HL-60 (cell line): Measurements from ENCODE around the gene CNTNAP2.

Source experiments
- DNase-seq, 2 experiments: peaks; one replicate each; pipeline ENCODE4 v3.0.0-alpha.2; 2010 to 2020; ENCODE audit warnings: low read depth in 1 of 2, low spot score in 1 of 2
- H3K27ac ChIP-seq: fragments of 250-450 bp; sonication (Bioruptor Pico); replicated peaks from 2 replicates; pipeline ENCODE4 v1.5.1; 2020; ENCODE audit warnings: mild to moderate bottlenecking, moderate library complexity
- H3K27me3 ChIP-seq: fragments of 250-450 bp; sonication (Bioruptor Pico); 2 replicates; pipeline ENCODE4 v1.5.1; 2021; ENCODE audit warnings: mild to moderate bottlenecking, moderate library complexity; ENCODE audit not compliant: insufficient read depth, poor library complexity, severe bottlenecking
- H3K4me3 ChIP-seq: replicated peaks from 2 replicates; pipeline ENCODE4 v1.5.1; 2011; ENCODE audit warnings: mild to moderate bottlenecking, control low read depth, low read length; ENCODE audit not compliant: insufficient read depth
- CTCF ChIP-seq: IDR thresholded peaks from one replicate; pipeline ENCODE4 v1.5.1; 2011; ENCODE audit warnings: low read length, control low read depth, inconsistent platforms; ENCODE audit not compliant: insufficient read depth
- GABPA ChIP-seq: IDR thresholded peaks from 2 replicates; pipeline ENCODE4 v1.6.1; 2012; ENCODE audit warnings: low read depth
- POLR2AphosphoS5 ChIP-seq: IDR thresholded peaks from 2 replicates; pipeline ENCODE4 v1.6.1; 2012; ENCODE audit warnings: low read depth
- REST ChIP-seq: IDR thresholded peaks from 2 replicates; pipeline ENCODE4 v1.6.1; 2012; ENCODE audit warnings: low read depth; ENCODE audit not compliant: insufficient replicate concordance
- SPI1 ChIP-seq: IDR thresholded peaks from 2 replicates; pipeline ENCODE4 v1.6.1; 2012; ENCODE audit warnings: low read depth, mild to moderate bottlenecking, borderline replicate concordance

Gene CNTNAP2

GRCh38 chr7:148456351-148456750 is 2339.8 kb downstream of the CNTNAP2 start:
- DNase-seq = no peak
- no peak overlapping the region for H3K27ac ChIP-seq
- no peaks in the 10 kb centered on the region for H3K27me3 ChIP-seq
- no peak overlapping the region for H3K4me3 ChIP-seq
- TF ChIP-seq POLR2AphosphoS5 (no peak), GABPA (no peak), REST (no peak), CTCF (no peak), SPI1 (no peak)

GRCh38 chr7:148457310-148457921 is 2340.8 kb downstream of the CNTNAP2 start:
- TF ChIP-seq REST = no peak
- TF ChIP-seq POLR2AphosphoS5 = no peak
- TF ChIP-seq CTCF = no peak
- TF ChIP-seq SPI1 = no peak
- no peak for TF ChIP-seq GABPA
- H3K27ac ChIP-seq = no peak overlapping the region
- H3K27me3 ChIP-seq = no peaks in the 10 kb centered on the region
- no peak overlapping the region for H3K4me3 ChIP-seq
- no peak for DNase-seq

- Histone ChIP-seq H3K27me3 (no peaks in the 10 kb centered on the region), H3K27ac (no peak overlapping the region), H3K4me3 (no peak overlapping the region)
- no peak for DNase-seq
- TF ChIP-seq CTCF (no peak), SPI1 (no peak), REST (no peak), GABPA (no peak), POLR2AphosphoS5 (no peak)
Observed at GRCh38 chr7:148458263-148458662, 2341.7 kb downstream of the CNTNAP2 start.
